NB4 (cell line): ENCODE data around the gene ZCCHC10.
"Not testable (repeated sequence)": the region's sequence is repeated elsewhere in the genome, so short reads cannot be mapped to it uniquely, and the experiment has no call there.

Experiments used
- DNase-seq: peaks from one replicate; pipeline ENCODE4 v3.0.0; 2010; ENCODE audit warnings: low read depth
- H3K4me3 ChIP-seq: one replicate; pipeline ENCODE4 v1.5.1; 2011; ENCODE audit warnings: mild to moderate bottlenecking, low read depth, low read length, moderate library complexity
- CTCF ChIP-seq: IDR thresholded peaks from one replicate; pipeline ENCODE4 v1.5.1; 2012; ENCODE audit warnings: low read depth, low read length
- MYC ChIP-seq: IDR thresholded peaks from 2 replicates; pipeline ENCODE4 v1.6.1; 2011; ENCODE audit warnings: low read depth, low read length
- POLR2A ChIP-seq: IDR thresholded peaks from 2 replicates; pipeline ENCODE4 v1.6.1; 2011; ENCODE audit warnings: mild to moderate bottlenecking; ENCODE audit not compliant: insufficient read length; ENCODE audit errors: extremely low read depth
- TF ChIP-seq, protein P1 (sequence below): IDR thresholded peaks from 2 replicates; pipeline ENCODE4 v1.6.1; 2011; ENCODE audit warnings: low read depth, low read length

The ZCCHC10 gene

DNA sequence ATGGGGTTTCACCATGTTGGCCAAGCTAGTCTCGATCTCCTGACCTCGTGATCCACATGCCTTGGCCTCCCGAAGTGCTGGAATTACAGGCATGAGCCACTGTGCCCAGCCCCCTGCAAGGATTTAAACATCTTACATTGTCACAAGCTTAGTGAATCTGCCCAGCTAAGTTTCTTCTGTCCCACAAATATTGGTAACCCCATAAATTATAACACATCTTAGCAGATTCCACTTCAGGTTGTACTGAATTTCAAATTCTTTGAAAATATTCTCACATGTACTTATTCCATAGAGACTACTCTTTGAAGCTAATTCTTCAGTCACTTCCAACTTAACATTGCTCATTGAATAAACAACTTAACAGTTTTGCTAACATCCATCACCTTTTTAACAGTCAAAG lies 49.5 kb downstream of the ZCCHC10 start:
- no peak for DNase-seq
- TF ChIP-seq, protein P1, sequence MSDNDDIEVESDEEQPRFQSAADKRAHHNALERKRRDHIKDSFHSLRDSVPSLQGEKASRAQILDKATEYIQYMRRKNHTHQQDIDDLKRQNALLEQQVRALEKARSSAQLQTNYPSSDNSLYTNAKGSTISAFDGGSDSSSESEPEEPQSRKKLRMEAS, result no peak
- TF ChIP-seq CTCF (no peak), MYC (no peak), POLR2A (no peak)
- no peak overlapping the region for H3K4me3 ChIP-seq

- DNase-seq, result not testable (repeated sequence)
Measured at GRCh38 chr5:132972436-132972828, 53.9 kb downstream of the ZCCHC10 start.

DNA sequence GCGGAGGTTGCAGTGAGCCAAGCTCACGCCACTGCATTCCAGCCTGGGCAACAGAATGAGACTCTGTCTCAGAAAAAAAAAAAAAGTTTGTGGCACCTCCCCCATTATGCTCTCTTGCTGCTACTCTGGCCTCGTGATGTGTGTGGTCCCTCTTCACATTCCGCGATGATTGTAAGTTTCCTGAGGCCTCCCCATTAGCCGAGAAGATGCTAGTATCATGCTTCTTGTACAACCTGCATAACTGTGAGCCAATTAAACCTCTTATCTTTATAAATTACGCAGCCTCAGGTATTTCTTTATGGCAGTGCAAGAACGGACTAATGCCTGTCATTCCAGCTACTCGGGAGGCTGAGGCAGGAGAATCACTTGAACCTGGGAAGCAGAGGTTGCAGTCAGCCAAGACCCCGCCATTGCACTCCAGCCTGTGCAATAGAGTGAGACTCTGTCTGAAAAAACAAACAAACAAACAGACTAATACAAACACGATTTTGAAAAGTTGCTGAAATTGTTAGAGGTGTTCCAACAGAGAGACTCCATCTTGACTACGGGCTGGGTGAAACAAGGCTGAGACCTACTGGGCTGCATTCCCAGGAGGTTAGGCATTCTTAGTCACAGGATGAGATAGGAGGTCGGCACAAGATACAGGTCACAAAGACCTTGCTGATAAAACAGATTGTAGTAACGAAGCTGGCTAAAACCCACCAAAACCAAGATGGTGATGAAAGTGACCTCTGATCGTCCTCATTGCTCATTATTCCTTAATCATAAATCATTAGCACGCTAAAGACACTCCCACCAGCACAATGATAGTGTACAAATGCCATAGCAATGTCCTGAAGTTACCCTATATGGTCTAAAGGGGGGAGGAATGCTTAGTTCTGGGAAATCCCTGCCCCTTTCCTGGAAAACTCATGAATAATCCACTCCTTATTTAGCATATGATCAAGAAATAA lies 54.6 kb downstream of the ZCCHC10 start:
- DNase-seq, result no peak
- no peak for TF ChIP-seq POLR2A
- TF ChIP-seq, protein P1, result no peak
- H3K4me3 ChIP-seq, result no peak overlapping the region

More at GRCh38 chr5:132972436-132972828, 53.9 kb downstream of the ZCCHC10 start:
- H3K4me3 ChIP-seq, result not testable (repeated sequence)

DNA sequence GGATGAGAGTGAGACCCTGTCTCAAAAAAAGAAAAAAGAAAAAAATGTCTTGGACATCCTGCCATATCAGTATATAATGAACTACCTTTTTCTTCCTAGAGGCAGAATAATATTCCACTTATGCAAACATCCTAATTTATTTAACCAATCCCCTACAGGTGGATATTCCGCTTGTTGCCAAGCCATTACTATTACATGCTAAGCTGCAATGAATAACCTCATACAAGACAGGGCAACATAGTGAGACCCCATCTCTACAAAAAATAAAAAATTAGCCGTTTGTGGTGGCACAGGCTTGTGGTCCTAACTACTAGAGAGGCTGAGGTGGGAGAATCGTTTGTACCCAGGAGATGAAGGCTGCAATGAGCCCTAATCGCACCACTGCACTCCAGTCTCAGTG lies 61.2 kb downstream of the ZCCHC10 start:
- DNase-seq, result no peak
- H3K4me3 ChIP-seq, result no peak overlapping the region
- TF ChIP-seq, protein P1, result no peak
- no peak for TF ChIP-seq MYC
- no peak for TF ChIP-seq POLR2A
- no peak for TF ChIP-seq CTCF

DNA sequence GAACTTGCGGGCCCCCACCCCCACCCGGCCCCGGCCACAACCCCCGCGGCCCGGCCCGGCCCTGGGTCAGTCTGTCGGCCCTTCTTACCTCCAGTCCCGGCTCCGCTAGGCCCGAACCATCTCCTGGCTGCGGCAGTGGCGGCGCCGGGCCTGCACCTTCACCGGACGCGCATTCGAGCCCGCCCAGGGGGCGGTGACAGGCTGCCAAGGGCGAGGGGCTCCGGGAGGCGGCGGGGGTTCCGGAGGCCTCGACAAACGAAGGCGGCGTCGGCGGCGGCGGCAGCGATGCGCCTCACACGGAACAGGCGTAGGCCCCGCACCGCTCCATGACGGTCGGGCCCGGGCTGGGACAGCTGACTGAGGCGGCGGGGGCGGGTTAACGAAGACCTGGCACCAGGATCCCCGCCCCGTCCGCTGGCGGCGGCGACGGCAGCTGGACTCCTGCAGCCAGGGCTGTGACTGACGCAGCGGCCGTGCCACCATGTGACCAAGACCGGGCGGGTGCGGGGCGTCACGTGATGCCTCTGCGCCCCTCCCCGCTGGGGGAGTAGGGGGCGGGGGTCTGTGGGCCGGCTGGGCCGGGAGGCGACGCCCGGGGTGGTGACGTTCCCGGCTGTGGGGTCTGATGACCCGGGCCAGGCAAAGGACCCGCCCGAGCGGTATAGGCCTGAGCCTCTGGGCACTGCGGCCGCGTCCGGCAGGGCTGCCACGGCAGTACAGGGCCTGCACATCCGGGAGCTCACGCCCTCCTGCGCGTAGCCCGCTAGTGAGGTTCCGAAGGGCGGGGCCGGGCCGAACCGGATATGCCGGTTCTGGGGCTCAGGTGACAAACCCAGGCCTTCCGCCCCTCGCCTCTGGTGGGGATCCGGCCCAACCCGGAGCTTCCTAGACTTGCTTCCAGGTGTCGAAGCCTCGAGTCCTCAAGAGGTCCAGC lies 62.9 kb downstream of the ZCCHC10 start, which contains the start of gene AFF4:
Gene AFF4 (minus strand): TSS at position 464 of the 934 bp plus-strand sequence. CDS start 26,445 bp downstream, outside the sequence.
- H3K4me3 ChIP-seq, result peak within 1 kb of the TSS; percentile 80
- no peak for TF ChIP-seq CTCF
- TF ChIP-seq, protein P1, result peak; percentile 96
- peak; percentile 74 for TF ChIP-seq MYC
- TF ChIP-seq POLR2A, result peak; percentile 47
- peak; percentile 95 for DNase-seq

DNA sequence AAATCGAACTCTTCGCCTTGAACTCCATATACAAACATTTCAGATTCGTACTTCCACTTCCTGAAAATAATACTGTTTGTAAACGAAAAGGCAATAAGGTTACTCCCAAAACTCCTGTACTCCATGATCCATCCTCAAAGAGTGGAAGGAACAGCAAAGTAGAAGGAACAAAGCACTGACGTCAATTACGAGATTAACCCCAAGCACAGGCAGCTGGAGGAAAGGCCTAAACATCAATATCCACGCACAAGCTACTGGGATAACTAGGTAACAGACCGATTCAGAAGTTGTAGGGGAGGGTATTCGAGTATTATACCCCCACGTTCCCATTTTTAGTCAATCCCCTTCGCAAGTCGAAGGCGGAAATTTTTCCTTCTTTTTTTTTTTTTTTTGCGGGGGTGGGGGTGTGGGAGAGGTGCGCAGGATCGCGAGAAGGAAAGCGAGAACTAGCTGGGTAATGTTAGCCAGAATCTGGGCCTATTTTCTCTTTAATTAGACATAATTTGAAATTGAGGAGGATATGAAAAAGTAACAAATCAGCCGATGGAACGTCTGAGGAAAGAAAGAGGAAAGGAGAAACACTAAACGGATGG lies 63.8 kb downstream of the ZCCHC10 start:
- peak overlapping the region; percentile 80 for H3K4me3 ChIP-seq
- TF ChIP-seq MYC (no peak), CTCF (no peak), POLR2A (no peak)
- TF ChIP-seq, protein P1, result no peak
- DNase-seq, result peak; percentile 52
